Spleen (tissue), 11 donors: ENCODE data around the gene CDK14. TPM values are rescaled to one million over a fixed set of nuclear protein-coding genes. Genes with fewer than 3 reads are reported as not detected.

Source experiments
- DNase-seq: peaks from one replicate; pipeline ENCODE4 v3.0.0-alpha.2; 2020
- H3K27ac ChIP-seq, 8 donors: fragments of 200-600 bp; sonication (generic) in 7 of 8; 1 replicate in 4 of 8; 2 replicates in 4 of 8; pipeline versions ENCODE4 v1.5.0 to v1.8.0; 2016 to 2021; ENCODE audit warnings: inconsistent platforms in 4 of 8, mild to moderate bottlenecking in 4 of 8, moderate library complexity in 1 of 8
- H3K27me3 ChIP-seq, 7 donors: fragments of 200-600 bp; sonication (generic) in 6 of 7; replicated peaks in 1 of 7; 1 replicate in 4 of 7; 2 replicates in 3 of 7; pipeline versions ENCODE4 v1.5.0 to v1.8.0; 2016 to 2021; ENCODE audit warnings: inconsistent platforms in 3 of 7, mild to moderate bottlenecking in 1 of 7
- H3K36me3 ChIP-seq, 6 donors: fragments of 200-600 bp; sonication (generic) in 5 of 6; 1 replicate in 4 of 6; 2 replicates in 2 of 6; pipeline versions ENCODE4 v1.5.0 to v1.8.0; 2016 to 2021; ENCODE audit warnings: inconsistent platforms in 2 of 6
- H3K4me1 ChIP-seq, 6 donors: fragments of 200-600 bp; sonication (generic) in 5 of 6; 1 replicate in 3 of 6; 2 replicates in 3 of 6; pipeline versions ENCODE4 v1.5.0 to v1.8.0; 2016 to 2021; ENCODE audit warnings: inconsistent platforms in 3 of 6
- H3K4me3 ChIP-seq, 8 donors: fragments of 200-600 bp; sonication (generic) in 7 of 8; 1 replicate in 4 of 8; 2 replicates in 4 of 8; pipeline versions ENCODE4 v1.5.0 to v1.8.0; 2016 to 2021; ENCODE audit warnings: inconsistent platforms in 4 of 8, mild to moderate bottlenecking in 4 of 8, moderate library complexity in 2 of 8
- H3K9me3 ChIP-seq, 8 donors: fragments of 200-600 bp; sonication (generic) in 7 of 8; 1 replicate in 4 of 8; 2 replicates in 4 of 8; pipeline versions ENCODE4 v1.5.0 to v1.8.0; 2016 to 2021; ENCODE audit warnings: inconsistent platforms in 4 of 8
- CTCF ChIP-seq, 11 experiments: fragments of 200-600 bp in 7 of 11; fragments of 450-650 bp in 4 of 11; sonication (generic) in 4 of 11; IDR thresholded peaks in 8 of 11; conservative IDR thresholded peaks in 3 of 11; 1 replicate in 7 of 11; 2 replicates in 4 of 11; pipeline versions ENCODE4 v1.4.0 to v1.8.0; 2016 to 2021; ENCODE audit warnings: antibody characterized with exemption in 11 of 11, inconsistent platforms in 4 of 11, mild to moderate bottlenecking in 1 of 11
- POLR2A ChIP-seq, 3 donors: fragments of 450-650 bp; IDR thresholded peaks; one replicate each; pipeline ENCODE4 v1.5.1; 2017; ENCODE audit warnings: antibody characterized with exemption in 3 of 3, mild to moderate bottlenecking in 1 of 3
- POLR2AphosphoS5 ChIP-seq, 3 donors: sonication (generic); formaldehyde crosslinking; IDR thresholded peaks; one replicate each; pipeline ENCODE4 v1.5.1; 2017; ENCODE audit warnings: antibody characterized with exemption in 3 of 3
- WGBS, 5 donors: extraction: QIAGEN DNeasy Blood & Tissue Kit in 3 of 5; methylation state at CpG; one replicate each; pipeline versions ENCODE4 v1.1.5 to v1.1.7; 2013 to 2018; 5-methylcytosine and 5-hydroxymethylcytosine counted together
- intact Hi-C: fragments of 100-400 bp; cut with DNase I; formaldehyde crosslinking; loops from one replicate; pipeline ENCODE4 v1.15.0; 2023; ENCODE audit warnings: low total_unique reads
- polyA plus RNA-seq, 3 donors: library from polyadenylated mRNA; stranded (reverse); fragments of 200-250 nt; gene quantifications; one replicate each; pipeline ENCODE4 v1.2.1, GENCODE V29; 2013
- total RNA-seq, 7 donors: library from RNA; depleted of rRNA in 3 of 7; stranded (reverse); fragments of >200 nt in 3 of 7; fragmentation: NEBNext Ultra II Directional in 4 of 7; extraction: Animal tissue kit (Norgen Biotek cat#: 25700) in 4 of 7; gene quantifications; one replicate each; pipeline versions ENCODE4 v1.1.0 to v1.2.1, GENCODE V29; 2016 to 2021
- donor health status: healthy with polysubstance abuse.
- donor health status: DM: no; HTN: no; CAD: no; lungs with moderate emphysema.
- donor health status: DM: no; HTN: no; CAD: no.
- donor health status: Bipolar disorder and iron deficiency.
- donor health status: healthy.
- donor health status: DM: no; HTN: no; CAD: no.
- donor health status: DM: yes; HTN: yes; CAD: no.

CDK14 gene
- total and polyA plus RNA-seq, 10 donors = 6.6 to 109 (median 51.2) TPM

GRCh38 chr7:90570373-90570959, 25.7 kb upstream of the CDK14 start:
- H3K27me3 ChIP-seq = no peaks in the 10 kb centered on the region
- no peak overlapping the region for H3K4me3 ChIP-seq
- no peak for TF ChIP-seq POLR2A (IDR thresholded peaks at IDR 0.05)
- TF ChIP-seq CTCF (IDR thresholded peaks at IDR 0.05 in 8 of 11, conservative IDR thresholded peaks at IDR 0.05 in 3 of 11) = no peak
- TF ChIP-seq POLR2AphosphoS5 (IDR thresholded peaks at IDR 0.05) = no peak
- H3K9me3 ChIP-seq = peaks cover 0 to 5% (median 0%) of the 10 kb centered on the region in 8 donors
- peak overlapping the region in 4 of 8 donors; percentile 45 to 65 (median 54) for H3K27ac ChIP-seq
- H3K36me3 ChIP-seq = no peaks in the 10 kb centered on the region
- intact Hi-C loops = no loop called here
- no peak for DNase-seq
- H3K4me1 ChIP-seq = peaks cover 0 to 25% (median 4%) of the 10 kb centered on the region in 6 donors
- WGBS, 5 donors = 81 to 95% (median 83%) methylated on average over 1 of the region's 1 CpG

- intact Hi-C loops = no loop called here
- no peak for TF ChIP-seq POLR2A (IDR thresholded peaks at IDR 0.05)
- no peak for TF ChIP-seq CTCF (IDR thresholded peaks at IDR 0.05 in 8 of 11, conservative IDR thresholded peaks at IDR 0.05 in 3 of 11)
- TF ChIP-seq POLR2AphosphoS5 (IDR thresholded peaks at IDR 0.05) = no peak
- Histone ChIP-seq H3K4me3 (no peak overlapping the region), H3K27ac (no peak overlapping the region), H3K36me3 (no peaks in the 10 kb centered on the region), H3K4me1 (peaks cover 0 to 16% (median 0%) of the 10 kb centered on the region in 6 donors), H3K9me3 (no peaks in the 10 kb centered on the region), H3K27me3 (no peaks in the 10 kb centered on the region)
- 57 to 78% (median 71%) methylated on average over 3 of the region's 3 CpGs for WGBS, 5 donors
- no peak for DNase-seq
These were observed 21.8 kb upstream of the CDK14 start for GRCh38 chr7:90574146-90574819.

GRCh38 chr7:90574820-90575187, 21.3 kb upstream of the CDK14 start:
- DNase-seq = no peak
- no peak for TF ChIP-seq CTCF (IDR thresholded peaks at IDR 0.05 in 8 of 11, conservative IDR thresholded peaks at IDR 0.05 in 3 of 11)
- TF ChIP-seq POLR2A (IDR thresholded peaks at IDR 0.05) = no peak
- TF ChIP-seq POLR2AphosphoS5 (IDR thresholded peaks at IDR 0.05) = no peak
- 84 to 98% (median 97%) methylated on average over 1 of the region's 1 CpG for WGBS, 5 donors
- Histone ChIP-seq H3K4me3 (no peak overlapping the region), H3K27ac (no peak overlapping the region), H3K4me1 (peaks cover 0 to 13% (median 0%) of the 10 kb centered on the region in 6 donors), H3K27me3 (no peaks in the 10 kb centered on the region), H3K36me3 (no peaks in the 10 kb centered on the region), H3K9me3 (no peaks in the 10 kb centered on the region)
- intact Hi-C loops = no loop called here

- TF ChIP-seq CTCF (IDR thresholded peaks at IDR 0.05 in 8 of 11, conservative IDR thresholded peaks at IDR 0.05 in 3 of 11) (no peak), POLR2A (IDR thresholded peaks at IDR 0.05) (no peak), POLR2AphosphoS5 (IDR thresholded peaks at IDR 0.05) (no peak)
- Histone ChIP-seq H3K4me3 (no peak overlapping the region), H3K27me3 (no peaks in the 10 kb centered on the region), H3K27ac (peak overlapping the region in 5 of 8 donors; percentile 16 to 75 (median 35)), H3K9me3 (no peaks in the 10 kb centered on the region), H3K4me1 (peaks cover 0 to 14% (median 0%) of the 10 kb centered on the region in 6 donors), H3K36me3 (no peaks in the 10 kb centered on the region)
- 24 to 49% (median 36%) methylated on average over 4 of the region's 4 CpGs for WGBS, 5 donors
- no peak for DNase-seq
- intact Hi-C loops = no loop called here
These were observed 16.9 kb upstream of the CDK14 start for GRCh38 chr7:90579181-90579688.
